ENCODE data around the gene ADM5.

The ADM5 gene

GRCh38 chr19:49667473-49667872 lies 21.9 kb upstream of the ADM5 start:
- TF ChIP-seq, protein P1, sequence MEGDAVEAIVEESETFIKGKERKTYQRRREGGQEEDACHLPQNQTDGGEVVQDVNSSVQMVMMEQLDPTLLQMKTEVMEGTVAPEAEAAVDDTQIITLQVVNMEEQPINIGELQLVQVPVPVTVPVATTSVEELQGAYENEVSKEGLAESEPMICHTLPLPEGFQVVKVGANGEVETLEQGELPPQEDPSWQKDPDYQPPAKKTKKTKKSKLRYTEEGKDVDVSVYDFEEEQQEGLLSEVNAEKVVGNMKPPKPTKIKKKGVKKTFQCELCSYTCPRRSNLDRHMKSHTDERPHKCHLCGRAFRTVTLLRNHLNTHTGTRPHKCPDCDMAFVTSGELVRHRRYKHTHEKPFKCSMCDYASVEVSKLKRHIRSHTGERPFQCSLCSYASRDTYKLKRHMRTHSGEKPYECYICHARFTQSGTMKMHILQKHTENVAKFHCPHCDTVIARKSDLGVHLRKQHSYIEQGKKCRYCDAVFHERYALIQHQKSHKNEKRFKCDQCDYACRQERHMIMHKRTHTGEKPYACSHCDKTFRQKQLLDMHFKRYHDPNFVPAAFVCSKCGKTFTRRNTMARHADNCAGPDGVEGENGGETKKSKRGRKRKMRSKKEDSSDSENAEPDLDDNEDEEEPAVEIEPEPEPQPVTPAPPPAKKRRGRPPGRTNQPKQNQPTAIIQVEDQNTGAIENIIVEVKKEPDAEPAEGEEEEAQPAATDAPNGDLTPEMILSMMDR (IDR thresholded peaks at IDR 0.05; ENCODE audit: low read depth, low read length): no peak
- no peak for DNase-seq
- Histone ChIP-seq H3K4me3 (ENCODE audit: low read depth, low read length) (no peak overlapping the region), H3K27me3 (ENCODE audit: insufficient read depth, low read depth, severe bottlenecking) (no peaks in the 10 kb centered on the region), H3K9me3 (ENCODE audit: severe bottlenecking) (no peaks in the 10 kb centered on the region), H3K27ac (no peak overlapping the region), H3K36me3 (peaks cover 6% of the 10 kb centered on the region)

GRCh38 chr19:49669516-49669915 lies 19.9 kb upstream of the ADM5 start:
- DNase-seq: no peak
- Histone ChIP-seq H3K27me3 (ENCODE audit: insufficient read depth, low read depth, severe bottlenecking) (no peaks in the 10 kb centered on the region), H3K36me3 (no peaks in the 10 kb centered on the region), H3K27ac (no peak overlapping the region), H3K4me3 (ENCODE audit: low read depth, low read length) (no peak overlapping the region), H3K9me3 (ENCODE audit: severe bottlenecking) (no peaks in the 10 kb centered on the region)
- TF ChIP-seq, protein P1 (IDR thresholded peaks at IDR 0.05; ENCODE audit: low read depth, low read length): no peak

- H3K9me3 ChIP-seq (ENCODE audit: severe bottlenecking): no peaks in the 10 kb centered on the region
- H3K27ac ChIP-seq: peak overlapping the region; percentile 82
- H3K4me3 ChIP-seq (ENCODE audit: low read depth, low read length): peak overlapping the region; percentile 36
- peaks cover 3% of the 10 kb centered on the region for H3K36me3 ChIP-seq
- TF ChIP-seq, protein P1 (IDR thresholded peaks at IDR 0.05; ENCODE audit: low read depth, low read length): peak; percentile 89
- peak; percentile 90 for DNase-seq
- H3K27me3 ChIP-seq (ENCODE audit: insufficient read depth, low read depth, severe bottlenecking): no peaks in the 10 kb centered on the region
These were observed 17.1 kb upstream of the ADM5 start for GRCh38 chr19:49672131-49672919.

DNA sequence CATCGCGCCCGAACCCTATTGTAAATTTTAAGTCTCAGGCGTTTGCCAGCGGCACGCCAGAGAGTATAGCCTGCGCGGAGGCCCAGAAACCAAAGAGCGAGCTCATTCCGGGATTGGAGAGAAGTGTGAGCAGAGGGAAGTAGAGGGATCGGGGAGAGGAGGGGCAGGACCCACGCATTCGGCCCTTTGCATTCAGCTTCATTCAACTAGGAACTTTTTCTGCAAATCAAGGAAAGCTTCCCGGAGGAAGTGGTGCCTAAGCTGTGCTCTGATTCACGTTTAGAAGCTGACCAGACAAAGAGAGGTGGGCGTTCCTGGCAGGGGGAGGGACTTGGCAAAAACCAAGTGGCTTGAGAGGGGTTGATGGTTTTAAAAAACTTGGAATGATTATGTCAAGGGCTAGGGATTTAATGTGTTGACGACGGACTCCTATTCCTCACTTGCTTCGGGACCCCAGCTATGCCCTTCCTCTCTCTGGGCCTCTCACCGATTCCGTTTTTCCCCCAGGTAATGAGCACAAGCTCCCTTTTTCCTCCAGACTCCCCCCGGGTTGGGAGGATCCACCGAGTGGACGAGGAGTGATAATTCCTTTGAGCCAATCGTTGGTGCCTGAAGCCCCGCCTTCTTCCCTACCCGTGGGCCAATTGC lies 13.1 kb upstream of the ADM5 start:
- no peaks in the 10 kb centered on the region for H3K9me3 ChIP-seq (ENCODE audit: severe bottlenecking)
- peak overlapping the region; percentile 99 for H3K27ac ChIP-seq
- H3K36me3 ChIP-seq: peaks cover 20% of the 10 kb centered on the region
- no peaks in the 10 kb centered on the region for H3K27me3 ChIP-seq (ENCODE audit: insufficient read depth, low read depth, severe bottlenecking)
- TF ChIP-seq, protein P1 (IDR thresholded peaks at IDR 0.05; ENCODE audit: low read depth, low read length): no peak
- no peak for DNase-seq
- peak overlapping the region; percentile 46 for H3K4me3 ChIP-seq (ENCODE audit: low read depth, low read length)

DNA sequence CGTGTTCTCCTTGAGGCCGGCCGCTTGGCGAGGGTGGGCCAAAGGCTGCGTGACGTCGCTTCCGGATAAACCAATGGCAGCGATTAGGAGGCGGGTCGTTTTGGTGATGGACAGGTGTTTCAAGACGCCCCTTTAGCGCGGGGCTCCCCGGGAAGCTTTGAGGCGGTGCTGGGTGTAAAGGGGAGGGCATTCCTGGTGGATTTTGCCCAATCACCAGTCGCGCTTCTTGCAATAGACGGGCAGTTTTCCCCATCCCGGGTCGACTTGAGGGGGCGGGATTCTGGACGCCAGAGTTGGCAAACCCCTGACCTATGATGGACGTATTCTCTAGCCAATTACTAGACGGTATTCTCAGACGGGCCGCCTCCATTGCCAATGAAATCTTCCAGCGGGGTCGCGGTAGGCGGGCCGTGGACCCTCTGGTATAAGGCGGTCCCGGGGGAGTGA lies 12.6 kb upstream of the ADM5 start:
- Histone ChIP-seq H3K27ac (peak overlapping the region; percentile 99), H3K9me3 (ENCODE audit: severe bottlenecking) (no peaks in the 10 kb centered on the region), H3K27me3 (ENCODE audit: insufficient read depth, low read depth, severe bottlenecking) (no peaks in the 10 kb centered on the region), H3K36me3 (peaks cover 25% of the 10 kb centered on the region), H3K4me3 (ENCODE audit: low read depth, low read length) (peak overlapping the region; percentile 99)
- TF ChIP-seq, protein P1 (IDR thresholded peaks at IDR 0.05; ENCODE audit: low read depth, low read length): no peak
- DNase-seq: peak; percentile 99

All from WERI-Rb-1 (cell line).